RWPE2 (cell line): ENCODE data around the gene RSRC1.
"Not testable (repeated sequence)": the region's sequence is repeated elsewhere in the genome, so short reads cannot be mapped to it uniquely, and the experiment has no call there.

Source experiments
- ATAC-seq: fragments of 200-7000 bp; cut with Tn5 transposase; 3 replicates; pipeline ENCODE4 v1.9.1; 2021; ENCODE audit warnings: low read depth
- DNase-seq: peaks from one replicate; pipeline ENCODE4 v3.0.0-alpha.2; 2020; ENCODE audit warnings: low spot score
- H3K27ac ChIP-seq: fragments of 450-650 bp; 2 replicates; pipeline ENCODE4 v1.5.1; 2017; ENCODE audit warnings: mild to moderate bottlenecking; ENCODE audit not compliant: poor library complexity, severe bottlenecking
- H3K27me3 ChIP-seq: fragments of 250-450 bp; sonication (Bioruptor Pico); 2 replicates; pipeline ENCODE4 v1.5.1; 2021; ENCODE audit warnings: mild to moderate bottlenecking, moderate library complexity; ENCODE audit not compliant: insufficient read depth, poor library complexity, severe bottlenecking
- H3K36me3 ChIP-seq: fragments of 250-450 bp; sonication (Bioruptor Pico); 2 replicates; pipeline ENCODE4 v1.5.1; 2020; ENCODE audit warnings: low read depth, mild to moderate bottlenecking, moderate library complexity
- H3K4me1 ChIP-seq: fragments of 250-450 bp; sonication (Bioruptor Pico); 2 replicates; pipeline ENCODE4 v1.5.1; 2021; ENCODE audit warnings: mild to moderate bottlenecking, moderate library complexity; ENCODE audit not compliant: insufficient read depth, poor library complexity, severe bottlenecking
- H3K4me3 ChIP-seq: fragments of 250-450 bp; sonication (Bioruptor Pico); 2 replicates; pipeline ENCODE4 v1.5.1; 2021; ENCODE audit warnings: mild to moderate bottlenecking, moderate library complexity; ENCODE audit not compliant: severe bottlenecking
- H3K9me3 ChIP-seq: fragments of 250-450 bp; sonication (Bioruptor Pico); 2 replicates; pipeline ENCODE4 v1.5.1; 2021; ENCODE audit warnings: mild to moderate bottlenecking, moderate library complexity; ENCODE audit not compliant: severe bottlenecking
- TF ChIP-seq, protein P1 (sequence below): fragments of 450-650 bp; IDR thresholded peaks from one replicate; pipeline ENCODE4 v1.5.1; 2017; ENCODE audit warnings: mild to moderate bottlenecking, moderate library complexity; ENCODE audit not compliant: poor library complexity, severe bottlenecking

Gene RSRC1

DNA sequence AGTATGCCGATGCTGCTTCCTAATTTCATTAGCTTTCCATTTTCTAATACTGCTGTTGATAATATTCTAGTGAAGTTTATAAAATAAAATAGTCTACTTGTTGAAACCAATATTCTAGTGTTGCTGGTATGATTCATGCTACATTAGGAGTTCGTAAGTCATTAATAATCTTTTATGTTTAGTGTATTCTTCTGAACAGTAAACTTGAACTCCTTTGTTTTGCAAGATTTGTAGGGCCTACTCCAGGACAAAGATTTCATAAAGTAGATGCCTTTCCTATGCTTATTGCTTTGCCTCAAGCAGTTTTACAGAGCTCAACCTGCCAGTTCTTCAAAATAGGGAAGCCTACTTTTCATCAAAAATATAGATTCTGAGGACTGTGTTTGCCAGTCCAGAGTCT, 111.5 kb downstream of the RSRC1 start:
- no peak overlapping the region for H3K27ac ChIP-seq
- TF ChIP-seq, protein P1, sequence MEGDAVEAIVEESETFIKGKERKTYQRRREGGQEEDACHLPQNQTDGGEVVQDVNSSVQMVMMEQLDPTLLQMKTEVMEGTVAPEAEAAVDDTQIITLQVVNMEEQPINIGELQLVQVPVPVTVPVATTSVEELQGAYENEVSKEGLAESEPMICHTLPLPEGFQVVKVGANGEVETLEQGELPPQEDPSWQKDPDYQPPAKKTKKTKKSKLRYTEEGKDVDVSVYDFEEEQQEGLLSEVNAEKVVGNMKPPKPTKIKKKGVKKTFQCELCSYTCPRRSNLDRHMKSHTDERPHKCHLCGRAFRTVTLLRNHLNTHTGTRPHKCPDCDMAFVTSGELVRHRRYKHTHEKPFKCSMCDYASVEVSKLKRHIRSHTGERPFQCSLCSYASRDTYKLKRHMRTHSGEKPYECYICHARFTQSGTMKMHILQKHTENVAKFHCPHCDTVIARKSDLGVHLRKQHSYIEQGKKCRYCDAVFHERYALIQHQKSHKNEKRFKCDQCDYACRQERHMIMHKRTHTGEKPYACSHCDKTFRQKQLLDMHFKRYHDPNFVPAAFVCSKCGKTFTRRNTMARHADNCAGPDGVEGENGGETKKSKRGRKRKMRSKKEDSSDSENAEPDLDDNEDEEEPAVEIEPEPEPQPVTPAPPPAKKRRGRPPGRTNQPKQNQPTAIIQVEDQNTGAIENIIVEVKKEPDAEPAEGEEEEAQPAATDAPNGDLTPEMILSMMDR: no peak
- peaks cover 8% of the 10 kb centered on the region for H3K4me1 ChIP-seq
- H3K4me3 ChIP-seq: no peak overlapping the region
- H3K9me3 ChIP-seq: no peaks in the 10 kb centered on the region
- H3K36me3 ChIP-seq: no peaks in the 10 kb centered on the region
- DNase-seq (no peak), ATAC-seq (peak; percentile 88)
- H3K27me3 ChIP-seq: no peaks in the 10 kb centered on the region

DNA sequence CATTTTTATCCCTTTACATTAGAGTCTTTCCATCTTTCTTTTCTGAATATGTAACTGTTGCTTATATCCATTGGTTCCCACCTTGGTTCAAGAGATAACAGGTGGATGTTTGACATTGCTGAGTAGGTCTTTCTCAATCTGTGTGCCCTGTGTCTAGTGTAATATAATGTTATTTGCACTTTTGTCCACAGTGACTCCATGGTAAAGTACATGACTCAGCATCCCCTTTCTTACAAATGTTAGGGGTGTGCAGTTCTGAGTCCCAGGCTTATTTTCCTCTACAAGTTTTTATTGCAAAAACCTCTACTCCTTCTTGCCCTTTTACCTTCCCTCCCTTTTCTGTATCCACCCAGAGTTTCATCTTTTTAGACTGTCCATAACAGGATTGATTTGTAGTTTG, 116.5 kb downstream of the RSRC1 start:
- H3K4me1 ChIP-seq: peaks cover 5% of the 10 kb centered on the region
- no peaks in the 10 kb centered on the region for H3K36me3 ChIP-seq
- H3K27me3 ChIP-seq: no peaks in the 10 kb centered on the region
- DNase-seq (no peak), ATAC-seq (no peak)
- H3K27ac ChIP-seq: no peak overlapping the region
- H3K4me3 ChIP-seq: no peak overlapping the region
- TF ChIP-seq, protein P1: no peak
- no peaks in the 10 kb centered on the region for H3K9me3 ChIP-seq

DNA sequence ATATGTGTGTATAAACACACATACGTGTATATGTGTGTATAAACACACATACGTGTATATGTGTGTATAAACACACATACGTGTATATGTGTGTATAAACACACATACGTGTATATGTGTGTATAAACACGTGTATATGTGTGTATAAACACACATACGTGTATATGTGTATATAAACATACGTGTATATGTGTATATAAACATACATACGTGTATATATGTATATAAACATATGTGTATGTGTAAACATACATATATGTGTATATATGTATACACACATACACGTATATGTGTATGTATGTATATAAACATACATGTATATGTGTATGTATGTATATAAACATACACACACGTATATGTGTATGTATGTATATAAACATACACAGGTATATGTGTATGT, 119.1 kb downstream of the RSRC1 start:
- not testable (repeated sequence) for H3K4me1 ChIP-seq, H3K4me3 ChIP-seq, H3K9me3 ChIP-seq, ATAC-seq, DNase-seq, H3K27ac ChIP-seq, H3K36me3 ChIP-seq, H3K27me3 ChIP-seq

DNA sequence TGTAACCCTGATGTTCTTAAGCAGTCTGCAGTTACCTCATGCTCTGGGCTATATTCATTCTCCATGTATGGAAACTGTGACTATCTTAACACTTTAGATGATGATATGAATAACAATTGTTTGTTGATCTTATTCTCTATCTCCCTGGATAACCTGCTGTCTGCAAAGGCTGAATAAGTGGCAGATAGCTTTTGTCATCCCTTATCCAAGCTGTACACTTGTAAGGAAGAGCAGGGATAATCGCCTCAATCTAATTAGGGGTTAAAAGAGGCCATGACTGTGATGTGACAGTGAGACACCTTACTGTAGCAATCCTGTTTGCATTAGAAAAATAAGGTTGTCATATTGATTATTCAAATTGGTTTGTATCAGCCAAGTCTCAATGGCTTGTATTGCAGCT, 123.9 kb downstream of the RSRC1 start:
- no peak for ATAC-seq
- TF ChIP-seq, protein P1: no peak

DNA sequence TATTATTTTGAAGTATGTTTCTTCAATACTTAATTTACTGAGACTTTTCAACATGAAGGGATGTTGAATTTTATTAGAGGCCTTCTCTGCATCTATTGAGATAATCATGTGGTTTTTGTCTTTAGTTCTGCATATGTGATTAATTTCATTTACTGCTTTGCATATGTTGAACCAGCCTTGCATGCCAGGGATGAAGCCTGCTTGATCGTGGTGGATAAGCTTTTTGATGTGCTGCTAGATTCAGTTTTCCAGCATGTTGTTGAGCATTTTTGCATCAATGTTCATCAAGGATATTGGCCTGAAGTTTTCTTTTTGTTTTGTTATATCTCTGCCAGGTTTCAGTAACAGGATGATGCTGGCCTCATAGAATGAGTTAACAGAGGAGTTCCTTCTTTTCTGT, 134.4 kb downstream of the RSRC1 start:
- DNase-seq: no peak
- Histone ChIP-seq H3K9me3 (no peaks in the 10 kb centered on the region), H3K4me3 (no peak overlapping the region), H3K27ac (no peak overlapping the region), H3K36me3 (no peaks in the 10 kb centered on the region), H3K4me1 (no peaks in the 10 kb centered on the region), H3K27me3 (no peaks in the 10 kb centered on the region)
- TF ChIP-seq, protein P1: no peak
- no peak for ATAC-seq

More for the DNA sequence above, 123.9 kb downstream of the RSRC1 start:
- DNase-seq: no peak
- Histone ChIP-seq H3K4me3 (no peak overlapping the region), H3K9me3 (no peaks in the 10 kb centered on the region), H3K36me3 (no peaks in the 10 kb centered on the region), H3K27ac (no peak overlapping the region), H3K27me3 (no peaks in the 10 kb centered on the region), H3K4me1 (no peaks in the 10 kb centered on the region)

- no peaks in the 10 kb centered on the region for H3K27me3 ChIP-seq
- ATAC-seq: no peak
These were observed 137.4 kb downstream of the RSRC1 start for GRCh38 chr3:158247288-158247687.

More at GRCh38 chr3:158247288-158247687, 137.4 kb downstream of the RSRC1 start:
- Histone ChIP-seq H3K4me1 (no peaks in the 10 kb centered on the region), H3K36me3 (no peaks in the 10 kb centered on the region), H3K27ac (no peak overlapping the region), H3K4me3 (no peak overlapping the region), H3K9me3 (no peaks in the 10 kb centered on the region)
- DNase-seq: no peak
- TF ChIP-seq, protein P1: no peak
